Stimulated activated naive CD8-positive, alpha-beta T cell treated with anti-CD3 and anti-CD28 coated beads, Interleukin-15, amount 100 ng/mL, for 72 hours (primary cell): ENCODE data around the gene NOL4L.

Source experiments
- ATAC-seq: fragments of 150-1000 bp; cut with Tn5 transposase; 2 replicates; pipeline ENCODE4 v1.10.0; 2021; ENCODE audit warnings: mild to moderate bottlenecking, moderate library complexity
- DNase-seq, 2 donors: peaks; one replicate each; pipeline ENCODE4 v3.0.0; 2021 to 2022
- H3K27ac Mint-ChIP-seq, 2 donors: one replicate each; pipeline ENCODE4 v1.8.0; 2022; ENCODE audit warnings: mild to moderate bottlenecking in 2 of 2, mixed read lengths in 2 of 2, moderate library complexity in 2 of 2
- H3K27me3 Mint-ChIP-seq: one replicate; pipeline ENCODE4 v1.8.0; 2022; ENCODE audit warnings: mixed read lengths
- H3K4me1 Mint-ChIP-seq: one replicate; pipeline ENCODE4 v1.8.0; 2022; ENCODE audit warnings: mild to moderate bottlenecking, mixed read lengths
- H3K4me3 Mint-ChIP-seq, 2 donors: one replicate each; pipeline ENCODE4 v1.8.0; 2022; ENCODE audit warnings: mild to moderate bottlenecking in 2 of 2, mixed read lengths in 2 of 2, moderate library complexity in 1 of 2
- H3K9me3 Mint-ChIP-seq, 2 donors: one replicate each; pipeline ENCODE4 v1.8.0; 2022; ENCODE audit warnings: mixed read lengths in 2 of 2

NOL4L gene

GRCh38 chr20:32577657-32578056 lies 7.5 kb downstream of the NOL4L start:
- no peaks in the 10 kb centered on the region for H3K27me3 Mint-ChIP-seq
- H3K4me3 Mint-ChIP-seq = no peak overlapping the region
- H3K9me3 Mint-ChIP-seq = no peaks in the 10 kb centered on the region
- peaks cover 50% of the 10 kb centered on the region for H3K4me1 Mint-ChIP-seq
- no peak for DNase-seq
- no peak for ATAC-seq
- H3K27ac Mint-ChIP-seq = no peak overlapping the region

- Mint-ChIP-seq H3K4me1 (peaks cover 50% of the 10 kb centered on the region), H3K27ac (no peak overlapping the region)
Observed at GRCh38 chr20:32577023-32577422, 8.1 kb downstream of the NOL4L start.

GRCh38 chr20:32576560-32576959 lies 8.6 kb downstream of the NOL4L start:
- DNase-seq (no peak), ATAC-seq (no peak)
- H3K4me1 Mint-ChIP-seq = peaks cover 50% of the 10 kb centered on the region
- H3K9me3 Mint-ChIP-seq = no peaks in the 10 kb centered on the region
- no peak overlapping the region for H3K4me3 Mint-ChIP-seq
- H3K27me3 Mint-ChIP-seq = no peaks in the 10 kb centered on the region
- H3K27ac Mint-ChIP-seq = no peak overlapping the region

More at GRCh38 chr20:32577023-32577422, 8.1 kb downstream of the NOL4L start:
- ATAC-seq (no peak), DNase-seq (no peak)
- Mint-ChIP-seq H3K4me3 (no peak overlapping the region), H3K9me3 (no peaks in the 10 kb centered on the region), H3K27me3 (no peaks in the 10 kb centered on the region)

- no peak overlapping the region for H3K27ac Mint-ChIP-seq
- no peak overlapping the region for H3K4me3 Mint-ChIP-seq
- H3K4me1 Mint-ChIP-seq = peaks cover 49% of the 10 kb centered on the region
- ATAC-seq (no peak), DNase-seq (no peak)
- H3K27me3 Mint-ChIP-seq = no peaks in the 10 kb centered on the region
- no peaks in the 10 kb centered on the region for H3K9me3 Mint-ChIP-seq
Observed at GRCh38 chr20:32575805-32576204, 9.3 kb downstream of the NOL4L start.

GRCh38 chr20:32575227-32575581 lies 9.9 kb downstream of the NOL4L start:
- H3K4me3 Mint-ChIP-seq = no peak overlapping the region
- peaks cover 49% of the 10 kb centered on the region for H3K4me1 Mint-ChIP-seq
- no peak overlapping the region for H3K27ac Mint-ChIP-seq
- DNase-seq (no peak), ATAC-seq (peak; percentile 47)
- no peaks in the 10 kb centered on the region for H3K27me3 Mint-ChIP-seq
- H3K9me3 Mint-ChIP-seq = no peaks in the 10 kb centered on the region

GRCh38 chr20:32574296-32575226 lies 10.6 kb downstream of the NOL4L start:
- Mint-ChIP-seq H3K27ac (no peak overlapping the region), H3K9me3 (no peaks in the 10 kb centered on the region), H3K4me1 (peaks cover 49% of the 10 kb centered on the region), H3K27me3 (no peaks in the 10 kb centered on the region), H3K4me3 (peak overlapping the region in 1 of 2 donors; percentile 5)
- ATAC-seq (peak; percentile 56), DNase-seq (peak in 1 of 2 donors; percentile 41)

- Mint-ChIP-seq H3K27me3 (no peaks in the 10 kb centered on the region), H3K4me1 (peaks cover 49% of the 10 kb centered on the region), H3K27ac (peak overlapping the region in 1 of 2 donors; percentile 55), H3K9me3 (no peaks in the 10 kb centered on the region), H3K4me3 (no peak overlapping the region)
- DNase-seq (no peak), ATAC-seq (no peak)
Observed at GRCh38 chr20:32573167-32573851, 11.8 kb downstream of the NOL4L start.

GRCh38 chr20:32572271-32572968 lies 12.7 kb downstream of the NOL4L start:
- H3K4me3 Mint-ChIP-seq = no peak overlapping the region

GRCh38 chr20:32571566-32571965 lies 13.6 kb downstream of the NOL4L start:
- Mint-ChIP-seq H3K9me3 (no peaks in the 10 kb centered on the region), H3K4me3 (no peak overlapping the region), H3K27ac (peak overlapping the region in 1 of 2 donors; percentile 48), H3K4me1 (peaks cover 46% of the 10 kb centered on the region), H3K27me3 (no peaks in the 10 kb centered on the region)
- DNase-seq = no peak
- no peak for ATAC-seq

More at GRCh38 chr20:32572271-32572968, 12.7 kb downstream of the NOL4L start:
- H3K27ac Mint-ChIP-seq = peak overlapping the region; percentile 16 to 54
- H3K4me1 Mint-ChIP-seq = peaks cover 46% of the 10 kb centered on the region
- no peaks in the 10 kb centered on the region for H3K27me3 Mint-ChIP-seq
- ATAC-seq = no peak
- no peaks in the 10 kb centered on the region for H3K9me3 Mint-ChIP-seq
- no peak for DNase-seq

GRCh38 chr20:32570401-32571190 lies 14.5 kb downstream of the NOL4L start:
- no peak for DNase-seq

GRCh38 chr20:32569380-32570305 lies 15.5 kb downstream of the NOL4L start:
- H3K4me3 Mint-ChIP-seq = no peak overlapping the region
- DNase-seq = no peak
- peak overlapping the region; percentile 22 to 32 for H3K27ac Mint-ChIP-seq
- H3K9me3 Mint-ChIP-seq = no peaks in the 10 kb centered on the region
- peaks cover 52% of the 10 kb centered on the region for H3K4me1 Mint-ChIP-seq
- no peak for ATAC-seq
- H3K27me3 Mint-ChIP-seq = no peaks in the 10 kb centered on the region

More at GRCh38 chr20:32570401-32571190, 14.5 kb downstream of the NOL4L start:
- ATAC-seq = no peak
- Mint-ChIP-seq H3K4me3 (no peak overlapping the region), H3K9me3 (no peaks in the 10 kb centered on the region), H3K27ac (no peak overlapping the region), H3K27me3 (no peaks in the 10 kb centered on the region), H3K4me1 (peaks cover 49% of the 10 kb centered on the region)

GRCh38 chr20:32569018-32569379 lies 16.1 kb downstream of the NOL4L start:
- Mint-ChIP-seq H3K4me3 (no peak overlapping the region), H3K4me1 (peaks cover 54% of the 10 kb centered on the region), H3K9me3 (no peaks in the 10 kb centered on the region), H3K27me3 (no peaks in the 10 kb centered on the region), H3K27ac (peak overlapping the region in 1 of 2 donors; percentile 22)
- no peak for DNase-seq
- no peak for ATAC-seq

- Mint-ChIP-seq H3K27me3 (no peaks in the 10 kb centered on the region), H3K4me1 (peaks cover 56% of the 10 kb centered on the region), H3K4me3 (no peak overlapping the region), H3K27ac (no peak overlapping the region), H3K9me3 (no peaks in the 10 kb centered on the region)
- ATAC-seq (no peak), DNase-seq (no peak)
Observed at GRCh38 chr20:32567384-32568178, 17.6 kb downstream of the NOL4L start.
